ENCODE results near the gene KIAA1328. TPM values are rescaled to one million over a fixed set of nuclear protein-coding genes. Genes with fewer than 3 reads are reported as not detected.

Gene KIAA1328
- total RNA-seq, 2 donors from 2014 or later = 4.8 to 5.2 TPM

GRCh38 chr18:36831139-36831538, 2.2 kb downstream of the KIAA1328 start:
- Histone ChIP-seq H3K9me3 (no peaks in the 10 kb centered on the region), H3K4me3 (no peak overlapping the region)
- intact Hi-C loops (cut with DNase I) = no loop called here

GRCh38 chr18:36833120-36833519, 4.2 kb downstream of the KIAA1328 start:
- TF ChIP-seq CTCF (IDR thresholded peaks at IDR 0.05) = no peak
- intact Hi-C loops (cut with DNase I) = no loop called here
- H3K27ac ChIP-seq = no peak overlapping the region
- no peaks in the 10 kb centered on the region for H3K36me3 ChIP-seq
- H3K27me3 ChIP-seq = no peaks in the 10 kb centered on the region
- H3K9ac ChIP-seq (ENCODE audit: low read depth in 2 of 2, low read length in 2 of 2) = no peak overlapping the region
- no peak for DNase-seq
- no peaks in the 10 kb centered on the region for H3K9me3 ChIP-seq
- no peaks in the 10 kb centered on the region for H3K4me1 ChIP-seq
- H3K4me3 ChIP-seq = no peak overlapping the region

More at GRCh38 chr18:36831139-36831538, 2.2 kb downstream of the KIAA1328 start:
- H3K4me1 ChIP-seq = no peaks in the 10 kb centered on the region
- H3K27ac ChIP-seq = no peak overlapping the region
- no peak for DNase-seq
- H3K27me3 ChIP-seq = no peaks in the 10 kb centered on the region
- no peak for TF ChIP-seq CTCF (IDR thresholded peaks at IDR 0.05)
- no peaks in the 10 kb centered on the region for H3K36me3 ChIP-seq
- H3K9ac ChIP-seq (ENCODE audit: low read depth in 2 of 2, low read length in 2 of 2) = no peak overlapping the region

GRCh38 chr18:36835927-36836326, 7.0 kb downstream of the KIAA1328 start:
- Histone ChIP-seq H3K27me3 (no peaks in the 10 kb centered on the region), H3K4me1 (no peaks in the 10 kb centered on the region), H3K36me3 (no peaks in the 10 kb centered on the region), H3K27ac (no peak overlapping the region), H3K9ac (ENCODE audit: low read depth in 2 of 2, low read length in 2 of 2) (no peak overlapping the region), H3K9me3 (no peaks in the 10 kb centered on the region), H3K4me3 (no peak overlapping the region)
- intact Hi-C loops (cut with DNase I) = no loop called here
- no peak for DNase-seq
- TF ChIP-seq CTCF (IDR thresholded peaks at IDR 0.05) = no peak

DNA sequence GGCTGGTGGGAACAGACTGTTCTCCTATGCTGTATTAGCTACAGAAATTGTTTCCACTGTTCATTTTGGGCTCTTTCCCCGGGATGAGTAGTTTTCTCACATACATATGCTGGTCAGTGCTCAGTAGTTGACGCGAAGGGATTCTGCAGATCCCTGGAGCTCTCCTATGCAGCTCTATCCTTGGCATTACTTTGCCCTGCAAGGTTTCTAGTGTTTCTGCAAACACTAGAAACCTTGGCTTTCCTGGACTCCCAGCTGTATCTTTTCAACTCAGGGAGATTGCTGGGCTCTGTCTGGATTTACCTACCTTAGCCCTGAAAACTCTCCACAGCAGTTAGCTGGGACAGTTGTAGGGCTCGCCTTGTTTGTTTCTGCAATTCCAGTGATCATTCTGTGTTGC, 10.9 kb downstream of the KIAA1328 start:
- Histone ChIP-seq H3K9me3 (no peaks in the 10 kb centered on the region), H3K27me3 (no peaks in the 10 kb centered on the region), H3K9ac (ENCODE audit: low read depth in 2 of 2, low read length in 2 of 2) (no peak overlapping the region), H3K4me1 (no peaks in the 10 kb centered on the region), H3K4me3 (no peak overlapping the region), H3K27ac (no peak overlapping the region), H3K36me3 (no peaks in the 10 kb centered on the region)
- no peak for TF ChIP-seq CTCF (IDR thresholded peaks at IDR 0.05)
- DNase-seq = no peak
- intact Hi-C loops (cut with DNase I) = no loop called here

- no peak overlapping the region for H3K4me3 ChIP-seq
- no peaks in the 10 kb centered on the region for H3K4me1 ChIP-seq
- intact Hi-C loops (cut with DNase I) = no loop called here
- H3K27ac ChIP-seq = no peak overlapping the region
- H3K9me3 ChIP-seq = no peaks in the 10 kb centered on the region
- no peaks in the 10 kb centered on the region for H3K36me3 ChIP-seq
- no peaks in the 10 kb centered on the region for H3K27me3 ChIP-seq
- H3K9ac ChIP-seq (ENCODE audit: low read depth in 2 of 2, low read length in 2 of 2) = no peak overlapping the region
- TF ChIP-seq CTCF (IDR thresholded peaks at IDR 0.05) = no peak
- DNase-seq = no peak
These were observed 14.3 kb downstream of the KIAA1328 start for GRCh38 chr18:36843199-36843598.

GRCh38 chr18:36843784-36844183, 14.9 kb downstream of the KIAA1328 start:
- intact Hi-C loops (cut with DNase I) = no loop called here
- H3K9me3 ChIP-seq = no peaks in the 10 kb centered on the region
- no peak for TF ChIP-seq CTCF (IDR thresholded peaks at IDR 0.05)
- no peaks in the 10 kb centered on the region for H3K4me1 ChIP-seq
- H3K9ac ChIP-seq (ENCODE audit: low read depth in 2 of 2, low read length in 2 of 2) = no peak overlapping the region
- no peak overlapping the region for H3K27ac ChIP-seq
- no peak for DNase-seq
- H3K36me3 ChIP-seq = no peaks in the 10 kb centered on the region
- no peak overlapping the region for H3K4me3 ChIP-seq
- H3K27me3 ChIP-seq = no peaks in the 10 kb centered on the region
